ENCODE measurements around the gene RAD1.
A peak's percentile ranks its signal among the peaks of the same experiment; 100 is the strongest.
"Not testable (repeated sequence)": the region's sequence is repeated elsewhere in the genome, so short reads cannot be mapped to it uniquely, and the experiment has no call there.

Gene RAD1, protein sequence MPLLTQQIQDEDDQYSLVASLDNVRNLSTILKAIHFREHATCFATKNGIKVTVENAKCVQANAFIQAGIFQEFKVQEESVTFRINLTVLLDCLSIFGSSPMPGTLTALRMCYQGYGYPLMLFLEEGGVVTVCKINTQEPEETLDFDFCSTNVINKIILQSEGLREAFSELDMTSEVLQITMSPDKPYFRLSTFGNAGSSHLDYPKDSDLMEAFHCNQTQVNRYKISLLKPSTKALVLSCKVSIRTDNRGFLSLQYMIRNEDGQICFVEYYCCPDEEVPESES
- total RNA-seq, result 15.7 to 37.8 reads per million in 2 donors

DNA sequence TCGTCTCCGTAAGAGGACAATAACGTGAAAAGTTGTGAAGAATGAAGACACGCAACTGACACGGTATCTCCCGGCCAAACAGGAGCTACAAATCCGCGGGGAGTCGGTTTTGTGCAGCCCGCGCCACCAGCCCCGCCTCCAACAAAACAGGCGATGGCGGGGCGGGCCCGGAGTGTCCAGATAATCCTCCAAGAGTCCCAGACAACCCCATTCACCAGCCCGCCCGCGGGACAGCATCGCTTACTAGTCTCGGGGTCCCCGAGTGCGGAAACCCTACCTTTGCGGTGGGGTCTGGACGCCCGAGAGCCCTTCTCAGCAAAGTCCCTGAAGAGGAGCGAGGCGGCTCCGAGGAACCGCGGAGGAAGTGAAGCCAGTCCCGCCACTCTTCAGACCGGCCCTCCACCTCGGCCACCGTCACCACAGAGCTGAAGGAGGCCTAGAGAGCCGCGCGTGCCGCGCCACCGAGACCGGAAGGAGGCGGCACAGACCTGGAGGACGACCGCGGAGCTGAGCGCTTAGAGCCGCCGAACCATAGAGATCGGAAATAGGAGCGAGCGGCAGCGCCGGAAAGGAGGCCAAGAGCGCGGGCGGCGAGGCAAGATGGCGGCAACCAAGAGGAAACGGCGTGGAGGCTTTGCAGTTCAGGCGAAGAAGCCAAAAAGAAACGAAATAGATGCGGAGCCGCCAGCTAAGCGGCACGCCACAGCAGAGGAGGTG, at the start of gene RAD1, which contains the start of gene BRIX1:
TSS of gene RAD1 (minus strand) at position 366 of the 717 bp plus-strand sequence. CDS start 612 bp downstream, outside the sequence.
TSS of gene BRIX1 (plus strand) at position 573 of the 717 bp plus-strand sequence. CDS start at position 601, 28 bp downstream.
- DNase-seq, result peak; percentile 87

DNA sequence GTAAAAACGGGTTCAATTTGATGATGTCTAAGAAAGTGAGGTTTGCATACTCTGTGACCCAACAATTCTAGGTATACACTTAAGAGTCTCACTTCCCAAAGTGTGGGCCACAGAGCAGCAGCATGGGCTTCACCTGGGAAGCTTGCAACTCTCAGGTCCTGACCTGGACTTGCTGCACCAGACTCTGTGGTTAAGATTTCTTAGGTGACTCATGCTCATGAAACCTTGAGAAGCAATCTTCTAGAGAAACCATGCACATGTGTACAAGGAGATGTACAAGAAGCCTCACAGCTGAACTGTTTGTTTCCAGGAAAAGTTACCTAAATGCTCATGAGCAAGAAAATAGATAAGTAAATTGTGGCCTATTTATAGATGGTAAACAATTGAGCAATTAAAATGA, 44.0 kb upstream of the RAD1 start:
- DNase-seq, result no peak

DNA sequence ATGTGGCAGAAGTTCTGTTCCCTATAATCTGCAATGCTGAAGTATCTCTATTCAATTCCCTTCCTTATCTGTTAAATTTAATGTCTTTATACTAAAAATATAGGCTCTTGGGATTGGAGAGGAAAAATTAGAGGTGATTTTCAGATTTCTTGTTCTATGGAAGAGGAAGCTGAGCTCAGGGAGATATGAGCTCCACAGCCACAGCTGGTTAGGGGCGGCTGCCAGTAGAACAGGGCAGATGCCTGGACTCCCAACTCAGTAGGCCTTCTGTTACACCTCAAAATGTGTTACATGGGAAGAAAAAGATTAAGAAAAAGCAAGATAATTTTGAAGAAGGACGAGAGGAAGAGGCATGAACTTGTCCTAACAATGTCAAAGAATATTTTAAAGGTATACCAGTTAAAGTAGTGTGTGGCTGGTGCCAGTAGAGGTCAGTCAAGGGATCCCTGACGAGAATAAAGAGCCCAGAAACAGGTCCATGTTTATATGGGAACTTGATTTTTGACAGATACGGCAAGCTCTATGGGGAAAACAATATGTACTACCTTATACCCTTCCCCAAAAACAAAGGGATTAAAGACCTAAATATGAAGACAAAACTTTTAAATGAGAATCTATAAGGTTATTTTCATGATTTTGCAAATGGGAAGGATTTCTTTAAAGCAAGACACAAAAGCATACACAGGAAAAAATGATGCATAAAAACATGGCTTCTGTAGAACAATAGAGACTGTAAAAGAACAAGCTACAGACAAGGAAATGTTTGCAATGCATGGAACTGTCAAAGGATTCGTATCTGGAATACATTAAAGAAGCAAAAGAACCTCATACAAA, 42.8 kb upstream of the RAD1 start:
- DNase-seq, result no peak

DNA sequence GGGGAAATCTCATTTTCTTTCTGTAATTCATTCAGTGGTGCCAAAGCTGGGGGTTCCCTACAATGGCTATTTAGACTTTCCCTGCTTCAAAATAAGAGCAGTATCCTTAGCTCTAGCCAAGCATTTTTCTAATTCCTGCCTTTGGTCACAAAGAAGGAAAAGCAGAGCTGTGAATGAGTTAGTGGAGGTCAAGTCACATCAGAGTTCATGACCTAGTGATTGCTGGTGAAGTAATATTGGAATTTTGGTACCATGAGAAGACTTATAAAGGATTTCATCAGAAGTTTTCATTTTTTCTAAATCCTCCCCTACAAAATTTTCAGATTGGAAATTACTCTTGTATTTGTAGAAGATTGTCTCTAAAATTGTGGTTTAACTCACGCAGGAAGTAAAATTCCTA, 42.0 kb upstream of the RAD1 start:
- DNase-seq, result no peak

DNA sequence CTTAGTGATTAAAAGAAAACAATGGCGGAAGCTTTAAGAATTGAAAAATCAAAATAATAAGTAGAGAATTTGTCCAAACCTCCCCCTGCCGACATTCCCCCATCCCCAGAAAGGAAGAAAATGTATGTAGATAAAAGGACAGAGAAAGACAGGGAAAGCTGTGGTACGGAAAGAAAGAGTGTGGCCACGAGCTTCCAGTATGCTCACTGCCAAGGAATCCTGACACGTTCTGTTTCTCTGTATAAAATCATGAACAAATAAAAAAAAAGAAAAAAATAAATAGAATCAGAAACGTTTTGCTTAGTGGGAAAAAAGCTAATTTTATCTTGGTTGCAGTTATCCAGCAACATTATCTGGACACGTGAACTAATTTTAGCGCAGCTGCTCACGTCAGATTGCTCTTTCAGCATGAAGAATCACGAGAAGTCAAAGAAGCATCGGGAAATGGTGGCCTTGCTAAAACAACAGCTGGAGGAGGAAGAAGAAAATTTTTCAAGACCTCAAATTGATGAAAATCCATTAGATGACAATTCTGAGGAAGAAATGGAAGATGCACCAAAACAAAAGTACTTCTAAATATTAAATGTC, 29.2 kb upstream of the RAD1 start:
- DNase-seq, result no peak

DNA sequence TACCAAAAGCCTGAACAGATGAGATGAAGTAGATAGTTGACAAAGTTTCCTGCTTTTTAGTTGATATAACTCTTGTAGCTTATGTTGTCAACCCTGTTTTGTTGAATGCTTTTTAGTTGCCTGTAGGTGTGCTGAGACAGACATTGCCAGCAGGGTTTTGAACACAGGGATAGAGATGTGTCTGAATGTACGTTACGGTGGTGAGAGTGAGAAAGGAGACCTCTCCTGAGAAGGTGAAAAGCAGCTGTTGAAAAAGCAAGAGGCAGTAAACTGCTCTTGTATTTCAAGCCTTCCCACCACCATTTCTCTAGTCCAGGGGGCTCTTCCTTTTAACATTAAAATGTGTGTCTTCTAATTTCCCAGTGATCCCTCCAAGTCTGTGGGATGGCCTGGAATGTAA, 28.7 kb upstream of the RAD1 start:
- DNase-seq, result no peak

DNA sequence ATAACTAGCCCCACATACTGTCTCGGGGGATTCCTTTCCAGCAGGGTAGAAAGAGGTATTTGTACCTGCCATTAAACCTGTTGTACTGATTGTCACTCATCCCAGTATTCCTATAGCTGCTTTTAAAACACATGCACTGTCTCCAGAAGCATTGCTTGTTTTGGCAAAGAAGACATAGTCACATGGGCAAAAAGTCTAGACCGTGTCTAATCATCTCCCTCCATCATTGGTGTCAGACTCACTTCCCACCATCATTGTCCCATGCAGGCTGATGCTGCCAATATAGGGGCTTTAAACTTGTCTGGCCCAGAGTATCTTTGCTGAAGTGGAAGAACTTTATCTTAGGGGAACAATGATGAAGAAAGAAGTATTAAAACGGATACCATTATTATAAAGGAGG, 26.6 kb upstream of the RAD1 start:
- no peak for DNase-seq

DNA sequence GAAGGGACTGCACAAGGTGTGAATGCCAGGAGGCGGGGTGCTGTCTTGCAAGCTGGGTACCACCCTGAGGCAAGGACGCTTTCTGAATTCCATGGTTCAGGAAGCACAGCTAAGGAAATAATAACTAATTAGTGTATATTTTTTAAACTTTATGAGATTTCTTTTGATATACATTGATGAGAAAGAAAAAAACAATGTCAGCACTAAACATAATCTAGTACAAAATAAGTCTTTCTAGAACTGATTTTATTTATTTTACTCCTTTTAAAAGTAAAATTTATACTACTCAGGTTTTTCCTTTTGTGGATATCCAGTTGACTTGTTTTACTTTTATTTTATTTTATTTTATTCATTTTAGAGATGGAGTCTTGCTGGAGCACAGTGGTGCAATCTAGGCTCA, 17.6 kb upstream of the RAD1 start:
- DNase-seq, result no peak

DNA sequence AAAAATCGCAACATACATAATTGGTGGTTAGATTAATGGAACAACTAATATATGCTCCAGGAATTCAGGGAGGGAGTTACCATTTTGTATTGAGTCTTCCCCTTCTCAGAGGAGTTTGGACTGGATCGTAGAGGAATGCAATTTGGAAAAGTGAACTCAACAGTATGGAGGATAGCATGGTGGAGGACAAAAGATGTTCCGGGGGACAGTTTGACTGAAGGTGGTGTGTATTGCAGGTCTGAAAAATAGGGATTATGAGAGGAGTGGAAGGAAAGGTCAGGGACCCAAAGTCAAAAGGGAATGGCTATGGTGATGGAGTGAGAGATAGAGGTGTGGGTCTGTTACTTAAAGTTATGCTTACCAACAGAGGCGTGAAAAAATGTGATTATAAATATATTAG, 15.6 kb upstream of the RAD1 start:
- DNase-seq, result no peak

DNA sequence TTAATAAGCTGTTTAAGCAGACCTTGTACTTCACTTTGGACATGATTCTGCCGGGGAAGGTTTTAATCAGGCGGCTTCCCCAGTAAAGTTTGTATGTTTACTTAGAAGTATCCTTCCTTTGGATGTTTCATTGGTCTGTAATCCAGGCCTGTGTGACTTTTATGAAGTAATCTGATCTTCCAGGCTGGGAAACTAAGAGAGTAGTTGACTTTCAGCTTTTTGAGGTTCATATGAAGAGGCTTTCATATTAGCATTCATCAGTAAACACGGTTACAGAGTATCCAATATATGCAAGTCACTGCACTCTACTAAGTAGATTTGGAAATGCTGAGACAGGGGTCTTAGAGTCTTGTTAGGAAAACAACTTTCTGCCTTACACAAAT, 15.1 kb upstream of the RAD1 start:
- DNase-seq, result no peak

DNA sequence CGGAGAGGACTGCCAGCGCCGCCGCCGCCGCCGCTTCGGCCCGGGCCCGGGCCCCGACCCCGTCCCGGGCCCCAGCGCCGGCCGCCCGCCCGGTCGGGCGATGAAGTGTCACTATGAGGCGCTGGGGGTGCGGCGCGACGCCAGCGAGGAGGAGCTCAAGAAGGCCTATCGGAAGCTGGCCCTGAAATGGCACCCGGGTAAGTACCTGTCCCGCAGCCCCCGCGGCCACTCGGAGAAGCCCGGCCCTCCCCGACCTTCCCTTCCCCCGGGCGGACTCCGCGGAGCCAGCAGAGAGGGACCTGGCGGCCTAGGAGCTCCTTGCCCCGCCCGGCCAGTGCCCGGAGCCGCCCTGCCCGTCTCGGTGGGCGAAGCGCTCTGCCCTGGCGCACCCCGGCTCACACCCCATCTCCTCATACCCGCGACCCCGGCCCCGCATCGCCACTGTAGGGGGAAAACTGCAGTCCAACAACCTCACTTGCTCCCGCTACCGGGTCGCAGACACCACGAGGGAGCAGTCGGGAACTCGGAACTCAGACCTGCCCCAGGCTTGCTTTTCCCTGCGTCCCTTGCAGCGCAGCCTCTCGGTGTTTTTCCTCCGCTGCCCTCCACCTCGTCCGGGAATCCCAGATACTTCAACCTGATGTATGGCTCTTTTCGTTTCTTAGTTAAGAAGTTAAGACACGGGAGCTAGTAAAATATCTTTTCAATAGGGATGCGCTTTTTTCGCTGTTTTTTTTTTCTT, 14.6 kb upstream of the RAD1 start:
- peak; percentile 74 for DNase-seq

DNA sequence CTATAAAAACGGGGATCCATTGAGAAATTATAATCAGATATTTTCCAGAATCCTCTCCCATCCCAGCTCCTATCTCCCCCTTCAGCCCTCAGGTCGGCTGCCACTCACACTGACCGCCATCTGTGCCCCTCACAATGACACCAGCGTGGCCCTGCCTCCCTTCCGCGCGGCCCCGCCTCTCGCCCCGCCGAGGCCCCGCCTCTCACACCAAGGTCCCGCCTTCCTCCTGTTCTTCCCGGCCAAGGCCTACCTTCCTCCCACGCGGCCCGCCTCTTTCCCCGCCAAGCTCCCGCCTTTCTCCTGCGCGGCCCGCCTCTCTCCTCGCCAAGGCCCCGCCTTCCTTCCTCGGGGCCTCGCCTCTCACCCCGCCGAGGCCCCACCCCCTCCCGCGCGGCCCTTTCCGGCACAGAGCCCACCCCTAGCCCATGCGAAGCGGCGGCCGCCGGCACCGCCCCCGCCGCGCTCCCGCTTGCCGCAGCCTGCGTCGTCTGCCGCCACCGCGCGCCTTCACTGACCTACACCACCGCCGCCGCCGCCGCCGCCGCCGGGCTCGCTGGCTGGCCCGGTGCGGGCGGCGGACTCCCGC, 13.9 kb upstream of the RAD1 start, which contains the start of gene DNAJC21:
TSS of gene DNAJC21 (plus strand) at position 426 of the 586 bp plus-strand sequence. CDS start 261 bp downstream, outside the sequence.
- DNase-seq, result peak; percentile 96

DNA sequence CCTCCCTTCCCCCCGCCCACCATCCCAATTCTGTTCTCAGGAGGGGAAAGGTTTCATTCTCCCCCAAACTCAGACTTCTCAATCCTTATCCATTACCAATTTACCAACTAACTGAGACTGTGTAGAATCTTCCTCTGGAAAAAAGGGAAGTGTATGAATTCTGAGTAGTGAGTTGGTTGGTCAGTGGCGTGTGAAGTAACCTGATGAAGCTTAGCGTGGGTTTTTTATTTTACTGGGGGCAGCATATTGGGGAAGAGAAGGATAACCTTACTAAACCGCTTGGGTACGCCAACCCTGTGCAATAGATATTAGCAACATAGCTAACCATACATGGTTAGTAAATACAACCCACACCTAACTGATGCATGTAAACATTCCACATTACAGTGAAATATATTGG, 13.0 kb upstream of the RAD1 start:
- no peak for DNase-seq

DNA sequence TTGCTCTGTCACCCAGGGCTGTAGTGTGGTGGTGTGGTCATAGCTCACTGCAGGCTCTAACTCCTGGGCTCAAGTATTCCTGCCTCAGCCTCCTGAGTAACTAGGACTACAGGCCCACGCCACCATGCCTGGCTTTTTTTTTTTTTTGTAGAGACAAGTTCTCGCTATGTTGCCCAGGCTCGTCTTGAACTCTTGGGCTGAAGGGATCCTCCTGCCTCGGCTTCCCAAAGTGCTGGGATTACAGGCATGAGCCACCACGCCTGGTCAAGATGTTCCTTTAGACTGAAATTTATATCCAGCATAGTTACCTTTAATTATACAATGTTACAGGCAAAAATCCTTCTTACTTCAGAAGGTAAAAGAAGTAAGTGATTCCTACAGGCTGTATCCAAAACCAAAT, 12.5 kb upstream of the RAD1 start:
- no peak for DNase-seq

DNA sequence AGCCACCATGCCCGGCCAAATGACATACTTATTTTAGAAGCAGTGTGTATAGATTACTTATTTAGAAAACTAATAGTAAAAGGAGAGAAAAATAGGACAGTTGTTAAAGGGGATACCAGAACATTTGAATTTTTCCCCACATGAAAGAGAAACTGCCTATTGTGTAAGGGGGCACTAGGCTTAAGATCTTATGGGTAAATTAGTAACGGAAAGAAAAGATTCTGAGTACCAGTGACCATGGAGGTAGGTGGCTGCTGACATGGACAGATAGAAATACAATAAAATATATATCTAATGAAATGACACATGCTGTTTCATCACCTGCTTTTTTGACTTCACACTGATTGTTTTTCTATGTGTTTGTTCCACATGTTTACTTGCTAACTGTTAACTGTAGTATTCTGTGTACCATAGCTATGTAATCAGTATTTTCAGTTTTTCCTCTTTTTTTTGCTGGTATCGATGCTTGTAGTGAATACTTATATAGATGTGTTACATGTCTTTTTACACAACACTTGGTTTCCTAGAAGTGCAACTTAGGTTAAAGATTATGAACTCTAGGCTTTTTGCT, 11.1 kb upstream of the RAD1 start:
- no peak for DNase-seq

DNA sequence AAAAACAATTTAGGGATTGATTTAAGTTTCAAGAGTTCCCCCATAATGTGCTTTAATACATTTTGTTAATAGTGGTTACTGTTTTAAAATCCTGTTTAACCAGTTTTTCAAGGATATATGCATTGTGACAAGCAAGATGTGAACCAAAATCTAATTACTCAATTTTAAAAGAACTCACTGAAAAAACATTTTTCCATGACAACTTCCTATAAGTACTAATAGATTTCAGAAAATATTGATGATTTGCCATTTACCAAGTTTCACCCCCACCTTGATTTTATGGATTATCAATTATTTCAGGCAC, 9.1 kb upstream of the RAD1 start:
- no peak for DNase-seq

DNA sequence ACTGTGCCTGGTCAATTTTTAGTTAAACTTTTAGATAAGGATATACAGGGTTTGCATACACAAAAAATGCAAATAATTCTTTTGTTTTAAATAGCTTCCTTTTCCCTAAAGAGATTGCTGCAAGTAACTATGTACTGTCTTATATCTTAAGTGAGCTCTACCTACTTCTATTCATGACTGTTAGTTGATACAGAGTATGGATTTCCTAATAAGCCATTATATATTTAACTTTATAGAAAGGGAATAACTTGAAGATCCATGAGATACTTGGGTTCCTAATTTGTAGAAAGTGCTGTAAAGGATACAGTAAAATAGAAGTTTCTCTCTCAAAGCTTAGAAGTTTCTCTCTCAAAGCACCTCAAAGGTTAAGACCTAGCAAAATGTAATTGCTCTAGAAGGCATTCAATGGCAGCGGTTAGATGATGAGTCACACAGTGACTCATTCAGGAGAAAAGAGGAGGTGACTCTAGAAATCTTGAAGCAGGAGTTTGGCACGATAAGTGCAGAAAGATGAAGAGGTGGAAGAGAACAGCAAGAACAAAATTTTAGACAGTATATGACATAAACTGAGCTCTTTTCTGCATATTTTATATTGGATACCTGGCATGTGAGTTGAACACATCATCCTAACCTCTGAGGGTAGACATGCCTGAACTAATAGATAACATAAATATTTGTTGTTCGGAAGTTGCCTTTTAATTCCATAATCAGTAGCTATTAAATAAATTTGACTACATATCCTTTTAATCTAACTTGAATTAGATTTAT, 8.6 kb upstream of the RAD1 start:
- DNase-seq, result no peak

DNA sequence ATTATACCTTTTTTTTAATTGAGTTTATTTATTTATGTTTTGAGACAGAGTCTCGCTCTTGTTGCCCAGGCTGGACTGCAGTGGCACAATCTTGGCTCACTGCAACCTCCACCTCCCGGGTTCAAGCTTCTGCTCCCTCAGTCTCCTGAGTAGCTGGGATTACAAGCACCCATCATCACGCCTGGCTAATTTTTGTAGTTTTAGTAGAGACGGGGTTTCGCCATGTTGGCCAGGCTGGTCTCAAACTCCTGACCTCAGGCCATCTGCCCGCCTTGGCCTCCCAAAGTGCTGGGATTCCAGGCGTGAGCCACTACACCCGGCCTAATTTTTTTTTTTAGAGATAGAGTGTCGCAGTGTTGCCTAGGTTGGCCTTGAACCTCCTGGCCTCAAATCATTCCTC, 8.0 kb upstream of the RAD1 start:
- DNase-seq, result not testable (repeated sequence)

DNA sequence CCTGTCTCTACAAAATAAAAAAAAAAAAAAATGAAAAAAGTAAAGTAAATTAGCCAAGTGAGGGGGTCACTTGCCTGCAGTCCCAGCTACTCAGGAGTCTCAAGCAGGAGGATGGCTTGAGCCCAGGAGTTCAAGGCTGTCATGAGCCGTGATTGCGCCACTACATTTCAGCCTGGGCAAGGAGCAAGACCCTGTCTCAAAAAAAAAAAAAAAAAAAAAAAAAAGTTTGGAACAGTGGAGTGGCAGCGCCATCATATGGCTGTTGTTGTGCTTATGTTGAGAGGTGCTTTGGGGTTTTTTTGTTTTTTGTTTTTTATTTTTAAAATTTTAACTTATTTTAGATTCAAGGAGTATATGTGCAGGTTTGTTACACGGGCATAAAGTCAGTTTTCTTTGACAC, 3.8 kb upstream of the RAD1 start:
- no peak for DNase-seq

DNA sequence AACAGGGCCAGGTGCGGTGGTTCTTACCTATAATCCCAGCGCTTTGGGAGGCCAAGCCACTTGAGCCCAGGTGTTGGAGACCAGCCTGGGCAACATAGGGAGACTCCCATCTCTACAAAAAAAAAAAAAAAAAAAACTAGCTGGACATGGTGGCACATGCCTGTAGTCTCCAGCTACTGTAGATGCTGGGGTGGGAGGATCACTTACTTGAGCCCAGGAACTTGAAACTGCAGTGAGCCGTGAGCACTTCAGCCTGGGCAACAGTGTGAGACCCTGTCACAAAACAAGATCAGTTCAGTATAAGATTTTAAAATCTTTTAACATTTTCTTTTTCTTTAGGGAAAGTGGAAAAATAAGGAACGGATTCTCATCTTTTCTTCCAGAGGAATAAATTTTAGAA, 2.7 kb upstream of the RAD1 start:
- DNase-seq, result no peak

DNA sequence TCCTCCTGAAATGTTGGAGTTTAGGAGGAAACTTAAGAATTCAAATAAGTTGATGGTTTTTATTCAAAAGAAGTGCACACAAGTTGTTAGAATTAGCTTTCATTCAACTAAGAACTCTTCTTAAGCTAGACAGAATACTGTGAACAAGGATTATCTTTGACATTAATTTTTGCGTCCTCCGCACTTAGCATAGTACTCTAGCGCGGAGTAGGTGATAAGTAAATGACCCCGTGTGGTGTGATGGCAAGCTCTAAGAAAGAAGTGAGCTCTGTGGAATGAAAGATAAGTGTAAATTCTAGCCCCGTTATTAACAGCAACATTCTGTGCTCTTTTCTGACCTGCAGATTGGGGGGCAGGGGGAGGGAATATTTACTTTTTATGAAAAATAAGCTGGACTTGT, 1.2 kb upstream of the RAD1 start:
- DNase-seq, result no peak
